HG02678 (cell line): ENCODE data around the gene TRIM43B.
"Not testable (repeated sequence)": the region's sequence is repeated elsewhere in the genome, so short reads cannot be mapped to it uniquely, and the experiment has no call there.

Experiments used
- ATAC-seq: cut with Tn5 transposase; IDR thresholded peaks from one replicate; pipeline ENCODE4 v1.9.1; 2021; ENCODE audit warnings: mild to moderate bottlenecking, moderate library complexity; ENCODE audit not compliant: unreplicated experiment

The TRIM43B gene

GRCh38 chr2:95434507-95435076 lies 50.0 kb downstream of the TRIM43B start:
- not testable (repeated sequence) for ATAC-seq

DNA sequence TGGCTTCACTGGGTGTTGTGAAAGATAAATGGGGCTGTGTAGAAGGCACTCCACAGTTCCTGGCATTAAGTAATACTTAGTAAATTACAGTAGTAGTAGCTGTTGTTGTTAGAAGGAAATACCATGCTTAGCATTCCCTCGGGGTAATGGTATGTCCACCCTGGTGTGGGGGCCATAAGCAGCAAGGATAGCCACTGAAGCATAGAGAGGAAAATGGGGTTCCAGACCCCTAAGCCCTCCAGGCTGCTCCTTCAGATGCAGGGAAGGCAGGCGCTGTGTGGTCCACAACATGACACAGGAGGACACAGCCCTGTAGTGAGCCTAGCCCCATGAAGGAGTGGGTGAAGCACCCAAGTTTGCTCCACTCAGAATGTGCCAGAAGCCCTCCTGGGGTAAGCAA lies 50.6 kb downstream of the TRIM43B start:
- ATAC-seq: not testable (repeated sequence)

GRCh38 chr2:95433373-95433772 lies 51.2 kb downstream of the TRIM43B start:
- not testable (repeated sequence) for ATAC-seq

GRCh38 chr2:95429748-95430467 lies 54.6 kb downstream of the TRIM43B start:
- ATAC-seq: not testable (repeated sequence)

- ATAC-seq: not testable (repeated sequence)
Observed at GRCh38 chr2:95427196-95427867, 57.2 kb downstream of the TRIM43B start.
